ENCODE results near the gene JAK3.

The JAK3 gene

DNA sequence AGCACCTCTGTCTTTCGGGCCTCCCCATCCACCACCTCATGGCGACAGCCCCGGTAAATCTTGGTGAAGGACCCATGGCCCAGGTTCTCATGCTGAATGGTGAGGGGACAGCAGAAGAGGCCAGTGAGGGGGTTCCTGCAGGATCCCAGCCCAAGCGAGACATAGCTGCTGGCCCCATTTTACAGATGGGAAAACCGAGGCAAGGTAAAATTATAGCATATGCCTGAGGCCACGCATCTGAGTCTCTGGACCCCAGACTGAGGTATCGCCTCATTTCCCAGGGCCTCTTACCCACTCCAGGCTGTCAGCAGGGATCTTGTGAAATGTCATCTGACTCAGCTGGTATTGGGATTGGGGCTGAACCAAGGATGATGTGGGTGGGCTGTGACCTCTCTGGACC is 9.8 kb downstream of the JAK3 start:
- DNase-seq, result no peak

DNA sequence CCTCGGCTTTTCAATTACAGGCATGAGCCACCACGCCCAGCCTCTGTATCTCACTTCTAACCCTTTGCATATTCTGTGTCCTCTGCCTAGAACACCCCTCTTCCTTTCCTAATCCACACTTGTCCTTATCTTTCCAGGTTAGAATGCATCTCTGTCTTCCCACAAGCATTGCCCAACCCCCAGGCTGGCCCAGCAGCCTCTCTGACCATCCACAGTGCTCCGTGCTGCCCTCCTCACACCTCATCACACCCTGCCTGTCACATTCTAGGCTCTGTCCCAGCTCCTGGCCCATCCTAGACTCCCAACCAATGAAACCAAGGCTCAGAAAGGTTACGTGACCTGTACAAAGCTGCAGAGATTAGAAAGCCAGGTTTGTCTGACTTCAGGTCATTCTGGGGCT is 11.3 kb downstream of the JAK3 start:
- DNase-seq, result no peak

DNA sequence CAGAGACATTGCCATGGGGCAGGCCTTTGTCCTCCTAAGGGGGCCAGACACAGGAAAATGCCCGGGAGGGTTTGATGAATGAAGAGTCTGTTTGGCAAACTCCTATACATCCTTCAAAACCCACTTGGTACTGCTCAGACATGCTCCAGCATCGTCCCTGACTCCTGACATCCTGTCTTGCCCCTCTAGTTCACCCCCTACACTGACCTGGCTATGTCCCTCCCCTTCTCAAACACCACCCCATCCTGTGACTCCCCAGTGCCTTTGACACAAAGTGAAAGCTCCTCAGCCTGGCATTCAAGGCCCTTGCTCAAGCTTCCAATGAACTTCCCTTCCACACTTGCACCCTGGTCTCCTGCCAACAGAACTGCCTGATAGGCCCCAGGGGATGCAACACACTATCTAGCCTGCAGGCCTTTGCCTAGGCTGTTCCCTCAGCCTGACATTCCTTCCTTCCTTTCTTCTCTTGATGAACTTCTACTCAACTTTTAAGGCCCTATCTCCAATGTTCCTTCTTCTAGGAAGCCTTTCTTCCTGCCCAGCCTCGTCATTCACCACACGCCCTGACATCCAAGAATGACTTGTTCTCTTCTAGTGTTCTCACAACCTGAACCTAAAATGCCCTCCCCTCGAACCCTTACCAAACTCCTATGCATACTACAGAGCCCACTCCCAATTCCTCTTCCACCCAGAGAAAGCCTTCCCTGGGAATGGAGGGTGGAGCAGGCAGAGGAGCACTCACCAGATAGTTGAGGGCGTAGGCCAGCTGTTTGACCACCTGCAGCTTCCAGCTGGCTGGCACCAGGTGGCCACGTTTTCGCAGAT is 12.4 kb downstream of the JAK3 start:
- no peak for DNase-seq

DNA sequence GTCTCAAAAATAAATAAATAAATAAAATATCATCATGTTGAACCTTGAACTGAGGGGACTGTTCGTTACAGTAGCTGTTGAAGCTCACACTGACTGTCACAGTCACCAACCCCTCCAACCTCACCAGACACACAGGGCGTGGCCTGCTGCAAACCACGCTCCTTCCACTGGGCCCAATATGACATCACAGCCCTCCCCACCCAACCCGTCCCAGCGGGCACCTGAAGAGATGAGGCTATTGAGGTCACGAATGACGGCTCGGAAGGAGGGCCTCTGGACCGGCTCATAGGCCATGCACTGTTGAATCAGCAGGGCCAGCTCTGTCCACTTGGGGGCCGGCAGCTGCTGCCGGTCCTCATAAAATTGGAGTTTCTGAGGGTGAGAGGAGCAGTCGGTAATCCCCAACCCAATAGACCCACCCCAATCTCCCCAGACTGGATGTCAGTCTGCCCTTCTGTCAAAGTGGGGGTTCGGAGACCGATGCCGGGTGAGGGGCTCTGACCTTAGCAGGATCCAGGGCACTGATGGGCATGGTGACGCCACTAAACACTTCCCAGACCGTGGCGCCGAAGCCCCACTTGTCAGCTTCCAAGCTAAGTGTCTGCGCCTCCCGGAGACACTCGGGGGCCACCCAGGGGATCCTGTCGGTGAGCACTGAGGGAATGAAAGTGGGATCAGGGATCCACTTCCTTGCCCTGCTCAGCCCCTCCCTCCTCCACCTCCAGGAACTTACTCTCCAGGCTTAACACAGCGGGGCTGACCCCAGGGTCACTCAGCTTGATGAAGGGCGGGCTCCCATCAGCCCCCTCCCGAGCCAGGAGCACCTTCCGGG is 13.2 kb downstream of the JAK3 start:
- no peak for DNase-seq

DNA sequence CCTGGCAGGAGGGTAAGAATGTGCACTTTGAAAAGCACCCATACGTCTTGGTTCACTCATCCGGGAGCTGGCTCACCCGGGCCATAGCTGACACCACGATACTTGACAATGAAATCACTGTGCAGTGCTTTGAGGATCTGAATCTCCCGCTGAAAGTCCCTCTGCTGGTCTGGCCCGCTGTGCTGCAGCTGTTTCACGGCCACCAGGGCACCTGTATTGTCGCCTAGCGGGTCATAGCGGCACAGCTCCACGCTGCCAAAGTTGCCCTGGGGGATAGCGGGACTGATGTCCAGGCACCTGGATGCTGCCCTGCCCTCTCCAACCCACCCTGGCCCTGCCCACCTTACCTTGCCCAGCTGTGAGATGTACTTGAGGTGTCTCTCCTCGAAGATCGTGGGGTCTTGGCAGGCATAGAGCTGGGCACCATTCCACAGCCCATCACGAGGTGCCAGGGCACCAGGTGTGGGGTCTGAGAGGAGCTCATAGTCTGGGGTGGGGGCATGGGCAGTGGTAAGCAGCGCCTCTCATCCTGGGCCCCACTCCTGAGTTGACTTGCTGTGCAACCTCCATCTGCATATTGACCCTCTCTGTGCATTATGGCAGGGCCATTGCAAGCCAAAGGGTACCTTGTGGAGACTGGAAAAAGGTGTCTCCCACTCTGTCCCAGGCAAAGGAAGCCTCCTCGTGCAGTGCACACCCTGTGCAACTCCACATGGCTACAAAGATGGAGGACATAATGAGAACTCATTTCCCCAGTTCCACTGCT is 15.2 kb downstream of the JAK3 start:
- DNase-seq, result no peak

DNA sequence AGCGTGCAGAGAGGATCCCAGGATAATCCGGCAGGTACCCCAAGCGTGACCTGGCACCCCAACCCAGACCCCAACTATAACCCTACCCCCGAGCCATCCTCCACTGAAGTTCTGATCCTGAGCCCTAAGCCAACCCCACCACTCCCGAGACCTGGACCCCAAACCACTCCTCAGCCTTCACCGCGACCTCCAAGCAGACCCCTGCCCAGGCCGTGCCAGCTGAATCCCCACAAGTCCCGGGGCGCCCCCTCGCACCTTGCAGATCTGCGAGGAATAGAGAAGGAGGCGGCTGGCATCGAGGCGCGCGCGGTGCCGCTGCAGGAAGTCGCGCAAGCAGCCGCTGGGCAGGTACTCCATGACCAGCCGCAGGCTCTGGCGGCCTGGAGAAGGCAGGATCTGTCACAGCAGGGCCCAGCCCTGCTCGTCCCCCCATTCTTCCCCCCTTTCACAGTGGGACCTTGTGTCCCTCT is 16.3 kb downstream of the JAK3 start:
- DNase-seq, result no peak

DNA sequence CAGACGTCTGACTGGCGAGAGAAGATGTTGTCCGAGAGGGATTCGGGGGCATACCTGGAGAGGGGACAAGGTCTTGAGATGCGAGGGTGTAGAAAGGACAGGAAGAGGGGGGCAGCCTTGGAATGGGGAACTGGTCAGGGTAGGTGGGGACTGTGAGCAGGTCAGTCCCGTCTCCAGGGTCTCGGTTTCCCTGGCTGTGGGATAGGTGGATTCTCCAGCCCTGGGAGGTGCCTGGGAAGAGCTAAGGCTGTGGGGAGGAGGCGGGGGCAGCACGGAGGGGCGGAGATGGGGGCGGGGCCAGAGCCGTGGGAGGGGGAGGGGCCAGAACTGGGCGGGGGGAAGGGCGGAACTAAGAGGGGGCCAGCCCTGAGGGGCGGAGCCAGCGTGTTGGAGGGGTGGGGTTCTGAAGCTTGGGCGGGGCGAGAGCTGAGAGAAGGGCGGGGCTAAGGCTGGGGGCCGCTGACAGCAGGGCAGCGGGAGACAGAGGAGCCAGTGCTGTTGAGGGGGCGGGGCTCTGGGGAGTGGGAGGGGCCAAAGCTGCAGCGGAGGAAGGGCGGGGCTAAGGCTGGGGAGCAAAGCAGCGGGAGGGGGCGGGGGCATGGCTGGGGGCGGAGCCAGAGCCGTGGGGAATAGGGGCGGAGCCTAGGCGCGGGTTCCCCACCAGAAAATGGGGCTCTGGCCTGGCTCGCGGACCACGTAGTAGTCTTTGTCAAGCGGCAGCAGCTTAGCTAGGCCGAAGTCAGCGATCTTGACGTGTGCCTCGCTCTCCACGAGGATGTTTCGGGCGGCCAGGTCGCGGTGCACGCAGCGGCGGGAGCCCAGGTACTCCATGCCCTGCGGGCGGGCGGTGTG is 17.0 kb downstream of the JAK3 start:
- peak; percentile 84 for DNase-seq

DNA sequence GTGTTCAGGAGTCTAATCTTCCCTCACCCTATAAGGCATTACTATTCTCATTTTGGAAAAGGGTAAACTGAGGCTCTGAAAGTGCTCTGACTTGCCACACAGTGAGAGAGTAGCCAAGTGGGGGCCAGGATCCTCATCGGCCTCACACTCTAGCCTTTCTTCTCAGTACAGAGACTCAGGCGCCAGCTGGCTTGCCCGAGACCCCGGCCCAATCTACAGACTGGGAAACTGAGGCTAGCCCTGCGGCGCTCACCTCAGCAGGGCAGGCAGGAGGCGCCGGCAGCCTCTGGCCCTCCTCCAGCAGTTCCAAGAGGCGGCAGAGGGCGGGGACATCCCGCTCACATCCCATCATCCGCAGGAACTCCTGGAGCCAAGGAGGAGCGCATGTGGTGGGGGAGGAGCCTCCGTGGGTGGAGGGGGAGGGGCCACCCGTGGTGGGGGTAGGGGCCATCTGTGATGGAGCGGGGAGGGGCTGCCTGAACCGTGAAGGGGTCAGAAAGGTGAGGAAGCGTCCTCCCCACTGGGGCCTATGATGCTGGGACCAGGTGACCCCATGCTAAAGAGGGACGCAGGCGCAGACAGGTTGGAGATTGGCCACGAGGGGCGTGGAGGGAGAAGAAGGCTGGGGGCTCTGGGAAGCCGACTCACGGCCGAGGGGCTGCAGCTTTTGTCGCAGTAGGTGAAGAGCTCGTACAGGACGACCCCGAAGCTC is 17.8 kb downstream of the JAK3 start:
- peak; percentile 59 for DNase-seq

DNA sequence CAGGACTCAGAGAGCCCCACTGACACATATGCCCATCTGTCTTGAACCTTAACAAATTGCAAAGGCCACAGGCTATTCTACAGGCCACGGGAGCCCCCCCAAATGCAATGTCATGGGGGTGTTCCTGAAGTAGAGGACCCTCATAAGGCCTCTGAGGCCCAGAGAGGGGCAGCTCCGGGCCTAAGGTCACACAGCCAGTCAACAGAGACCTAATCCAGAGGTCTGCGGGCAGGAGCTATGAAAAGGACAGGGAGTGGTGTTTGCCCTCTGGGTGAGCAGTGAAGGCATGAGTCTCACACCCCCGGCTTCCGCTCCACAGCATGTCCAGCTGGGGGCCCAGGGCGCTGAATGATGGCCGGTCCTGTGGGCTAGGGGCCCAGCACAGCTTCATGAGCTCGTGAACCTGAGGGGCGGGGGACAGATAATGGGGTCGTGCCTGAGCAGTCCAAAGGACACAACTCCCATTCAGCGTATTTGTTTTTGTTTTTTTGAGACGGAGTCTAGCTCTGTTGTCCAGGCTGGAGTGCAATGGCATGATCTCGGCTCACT is 21.2 kb downstream of the JAK3 start:
- DNase-seq, result no peak

DNA sequence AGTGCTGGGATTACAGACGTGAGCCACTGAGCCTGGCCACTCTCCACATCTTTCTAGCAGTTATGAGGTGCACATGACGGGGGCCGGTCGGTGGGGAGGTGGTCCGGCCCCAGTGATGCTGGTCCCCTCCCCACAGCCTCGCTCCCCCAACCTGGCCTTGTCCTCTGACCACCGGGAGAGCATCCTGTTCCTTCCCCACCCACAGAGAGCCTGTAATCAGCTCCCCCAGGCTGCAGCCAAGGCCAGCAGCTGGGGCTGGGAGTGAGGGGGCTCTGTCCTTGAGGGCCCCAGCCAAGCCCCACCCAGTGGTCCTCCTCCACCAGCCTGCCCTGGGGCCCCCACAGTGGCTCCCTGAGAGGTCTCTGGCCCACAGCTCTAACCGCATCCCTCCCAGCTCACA is 23.4 kb downstream of the JAK3 start:
- DNase-seq, result no peak

DNA sequence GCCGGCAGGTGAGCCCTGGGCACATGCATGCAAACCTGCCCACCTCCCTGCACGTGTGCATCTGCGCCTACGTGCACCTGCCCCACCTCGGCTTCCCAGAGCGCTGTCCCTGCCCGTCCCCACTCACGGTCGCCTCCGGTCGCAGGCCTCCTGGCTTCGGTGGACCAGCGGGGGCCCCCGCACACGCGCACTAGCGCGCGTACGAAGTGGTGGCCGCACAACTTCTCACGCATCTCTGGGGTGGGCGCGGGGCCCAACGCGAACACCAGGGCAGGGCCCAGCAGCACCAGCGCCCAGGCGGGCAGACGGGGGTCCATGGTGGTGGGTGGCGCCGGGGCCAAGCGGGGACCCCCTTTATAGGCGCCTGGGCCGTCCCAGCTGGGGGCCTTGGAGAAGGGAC is 26.6 kb downstream of the JAK3 start, which contains the start of gene INSL3:
Gene INSL3 (minus strand): TSS at position 330 of the 400 bp plus-strand sequence. CDS start 13 bp downstream, at position 317.
- DNase-seq, result no peak

DNA sequence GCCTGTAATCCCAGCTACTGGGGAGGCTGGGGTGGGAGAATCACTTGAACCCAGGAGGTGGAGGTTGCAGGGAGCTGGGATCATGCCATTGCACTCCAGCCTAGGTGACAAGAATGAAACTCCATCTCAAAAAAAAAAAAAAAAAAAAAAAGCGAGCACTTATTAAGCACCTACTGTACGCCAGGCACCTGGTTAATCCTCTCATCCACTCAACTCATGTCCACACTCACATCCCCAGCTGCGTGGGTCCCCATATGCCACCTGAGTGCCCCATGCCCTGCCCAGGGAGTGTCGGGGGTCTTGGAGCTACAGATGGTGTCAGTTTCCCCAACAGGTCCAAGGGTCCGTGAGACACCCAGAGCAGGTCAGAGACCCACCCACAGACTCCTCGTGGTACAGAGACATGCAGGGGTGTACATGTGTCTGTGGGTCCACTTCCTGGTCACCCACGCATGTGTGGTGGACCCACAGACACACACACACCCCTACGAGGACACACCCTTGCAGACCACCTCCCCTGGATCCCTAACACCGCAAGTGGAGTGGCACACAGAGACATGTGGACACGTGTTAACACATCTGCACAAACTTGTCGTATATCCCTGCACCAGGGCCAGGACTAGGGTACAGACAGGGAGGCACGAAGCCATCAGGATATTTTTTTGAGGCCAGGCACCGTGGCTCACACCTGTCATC is 30.0 kb downstream of the JAK3 start:
- DNase-seq, result no peak

DNA sequence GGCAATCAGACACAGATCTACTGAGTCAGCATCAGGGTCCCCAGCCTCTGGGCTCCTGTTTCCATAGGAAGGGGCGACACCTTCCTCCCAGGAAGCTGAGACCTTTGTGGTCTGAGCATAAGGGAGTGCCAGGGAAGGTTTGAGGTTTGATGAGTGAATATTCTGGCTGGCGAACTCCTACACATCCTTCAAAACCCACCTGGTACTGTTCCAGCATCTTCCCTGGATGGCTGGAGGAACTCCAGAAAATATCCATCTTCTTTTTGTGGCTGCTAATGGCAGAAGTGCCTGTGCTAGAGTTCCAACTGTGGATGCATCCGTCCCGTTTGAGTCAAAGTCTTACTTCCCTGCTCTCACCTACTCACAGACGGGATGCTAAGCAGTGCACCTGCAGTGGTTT is 35.7 kb downstream of the JAK3 start:
- DNase-seq, result no peak

DNA sequence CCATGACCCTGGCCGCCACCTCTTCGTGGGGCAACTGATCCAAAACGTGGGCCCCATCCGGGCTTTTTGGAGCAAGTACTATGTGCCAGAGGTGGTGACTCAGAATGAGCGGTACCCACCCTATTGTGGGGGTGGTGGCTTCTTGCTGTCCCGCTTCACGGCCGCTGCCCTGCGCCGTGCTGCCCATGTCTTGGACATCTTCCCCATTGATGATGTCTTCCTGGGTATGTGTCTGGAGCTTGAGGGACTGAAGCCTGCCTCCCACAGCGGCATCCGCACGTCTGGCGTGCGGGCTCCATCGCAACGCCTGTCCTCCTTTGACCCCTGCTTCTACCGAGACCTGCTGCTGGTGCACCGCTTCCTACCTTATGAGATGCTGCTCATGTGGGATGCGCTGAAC is 36.1 kb downstream of the JAK3 start:
- DNase-seq, result no peak

DNA sequence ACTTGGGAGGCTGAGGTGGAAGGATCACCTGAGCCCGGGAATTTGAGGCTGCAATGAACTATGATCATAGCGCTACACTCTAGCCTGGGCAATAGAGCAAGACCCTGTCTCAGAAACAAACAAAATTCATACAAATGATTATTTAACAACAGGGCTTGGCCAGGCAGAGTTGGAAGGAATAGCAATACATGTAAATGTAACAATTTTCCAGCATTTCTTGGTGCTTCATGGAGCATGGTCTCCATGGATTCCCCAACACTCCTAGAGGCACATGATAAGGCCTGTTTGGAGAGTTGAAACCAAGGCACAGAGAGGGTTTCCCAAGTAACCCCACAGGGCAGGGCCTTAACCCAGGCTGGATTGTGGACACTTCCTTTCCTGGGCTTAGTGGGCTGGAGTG is 36.7 kb downstream of the JAK3 start:
- DNase-seq, result no peak

DNA sequence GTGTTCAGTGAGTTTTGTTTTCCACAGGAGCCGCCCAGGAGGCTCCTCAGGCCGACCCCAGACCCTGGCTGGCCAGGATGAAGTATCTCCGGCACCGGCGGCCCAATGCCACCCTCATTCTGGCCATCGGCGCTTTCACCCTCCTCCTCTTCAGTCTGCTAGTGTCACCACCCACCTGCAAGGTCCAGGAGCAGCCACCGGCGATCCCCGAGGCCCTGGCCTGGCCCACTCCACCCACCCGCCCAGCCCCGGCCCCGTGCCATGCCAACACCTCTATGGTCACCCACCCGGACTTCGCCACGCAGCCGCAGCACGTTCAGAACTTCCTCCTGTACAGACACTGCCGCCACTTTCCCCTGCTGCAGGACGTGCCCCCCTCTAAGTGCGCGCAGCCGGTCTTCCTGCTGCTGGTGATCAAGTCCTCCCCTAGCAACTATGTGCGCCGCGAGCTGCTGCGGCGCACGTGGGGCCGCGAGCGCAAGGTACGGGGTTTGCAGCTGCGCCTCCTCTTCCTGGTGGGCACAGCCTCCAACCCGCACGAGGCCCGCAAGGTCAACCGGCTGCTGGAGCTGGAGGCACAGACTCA is 40.0 kb downstream of the JAK3 start:
- no peak for DNase-seq

DNA sequence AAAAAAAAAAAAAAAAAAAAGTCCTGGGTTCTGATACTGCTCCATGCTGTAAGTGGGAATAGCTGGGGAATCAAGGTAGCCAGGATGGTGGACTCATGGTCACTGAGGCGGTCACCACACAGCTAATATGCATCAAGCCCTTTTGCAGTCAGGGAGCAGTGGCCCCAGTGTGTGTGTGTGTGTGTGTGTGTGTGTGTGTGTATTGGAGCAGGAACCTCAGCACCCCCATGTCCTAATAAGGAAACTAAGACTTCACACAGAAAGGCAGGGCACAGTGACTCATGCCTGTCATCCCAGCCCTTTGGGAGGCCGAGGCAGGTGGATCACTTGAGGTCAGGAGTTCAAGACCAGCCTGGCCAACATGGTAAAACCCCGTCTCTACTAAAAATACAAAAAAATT is 40.8 kb downstream of the JAK3 start:
- no peak for DNase-seq

DNA sequence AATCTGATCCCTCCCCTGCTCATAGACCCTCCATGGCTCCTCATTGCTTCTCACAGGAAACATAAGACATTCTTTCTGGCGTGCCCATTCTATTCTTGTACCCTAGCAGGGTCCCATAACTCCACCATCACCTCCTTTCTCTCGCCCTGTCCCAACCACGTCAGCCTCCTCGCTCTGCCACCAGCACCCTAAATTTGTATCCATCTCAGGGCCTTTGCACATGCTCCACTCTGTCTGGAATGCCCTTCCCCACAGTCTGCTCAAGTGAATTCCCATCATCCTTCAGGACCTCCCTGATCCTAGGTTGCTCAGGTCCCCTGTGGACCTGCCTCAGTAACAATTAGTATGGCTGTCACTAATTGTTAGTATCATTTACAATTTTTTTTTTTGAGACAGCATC is 42.4 kb downstream of the JAK3 start:
- no peak for DNase-seq

DNA sequence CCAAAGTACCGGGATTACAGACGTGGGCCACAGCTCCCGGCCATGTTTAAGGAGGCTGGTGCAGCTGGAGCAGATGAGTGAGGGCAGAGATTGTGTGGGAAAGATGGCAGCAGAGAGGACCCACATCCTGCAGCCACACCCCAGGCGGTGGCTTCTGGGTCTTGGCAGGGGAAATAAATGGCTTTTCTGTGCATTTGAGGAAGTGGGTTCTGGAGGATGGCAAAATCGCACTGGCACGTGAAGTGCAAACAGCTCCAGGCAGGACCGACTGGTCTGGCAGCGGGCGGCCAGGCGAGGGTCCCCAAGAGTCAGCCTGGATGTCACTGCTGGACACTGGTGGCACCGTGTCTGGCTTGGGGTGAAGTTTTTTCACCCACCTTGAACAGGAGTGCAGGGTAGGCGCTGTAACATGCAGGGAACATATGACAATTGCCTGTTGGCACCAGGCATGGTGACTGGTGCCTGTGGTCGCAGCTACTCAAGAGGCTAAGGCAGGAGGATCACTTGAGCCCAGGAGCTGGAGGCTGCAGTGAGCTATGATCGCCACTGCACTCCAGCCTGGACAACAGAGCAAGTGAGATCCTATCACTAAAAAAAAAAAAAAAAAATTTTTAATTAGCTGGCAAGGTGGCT is 44.4 kb downstream of the JAK3 start:
- no peak for DNase-seq

All from fibroblast of skin of right quadriceps (primary cell).